Urothelium cell line (cell line): ENCODE measurements around the gene MIDN.

Experiments used
- DNase-seq: peaks from one replicate; pipeline ENCODE4 v3.0.0; 2011; ENCODE audit warnings: low spot score, mixed read lengths
- FAIRE-seq: peaks from 2 replicates; lab custom pipeline; 2011; peaks lifted over from hg19 to GRCh38; lab: Jason Lieb, UNC

The MIDN gene

DNA sequence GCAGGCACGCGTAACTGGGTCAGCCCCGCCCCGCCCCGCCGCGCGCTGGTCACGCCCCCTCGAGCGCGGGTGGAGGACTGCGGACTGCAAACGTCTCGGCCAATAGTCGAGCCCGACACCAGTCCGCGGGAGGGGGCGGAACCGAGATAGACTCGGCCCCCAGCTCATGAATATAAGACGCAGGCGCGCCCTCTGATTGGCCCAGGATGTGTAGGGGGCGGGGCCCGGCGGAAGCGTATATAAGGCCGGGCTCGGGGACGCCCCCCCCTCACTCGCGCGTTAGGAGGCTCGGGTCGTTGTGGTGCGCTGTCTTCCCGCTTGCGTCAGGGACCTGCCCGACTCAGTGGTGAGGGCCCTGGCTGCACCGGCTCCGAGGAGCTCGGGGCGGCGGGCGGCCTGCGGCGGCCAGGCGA, 20.7 kb downstream of the MIDN start, which contains the start of gene CIRBP:
Gene CIRBP, plus strand, starts transcription at position 268 of the 413 bp plus-strand sequence. CDS start 1,602 bp downstream, outside the sequence.
- peak; percentile 93 for DNase-seq
- no peak for FAIRE-seq

DNA sequence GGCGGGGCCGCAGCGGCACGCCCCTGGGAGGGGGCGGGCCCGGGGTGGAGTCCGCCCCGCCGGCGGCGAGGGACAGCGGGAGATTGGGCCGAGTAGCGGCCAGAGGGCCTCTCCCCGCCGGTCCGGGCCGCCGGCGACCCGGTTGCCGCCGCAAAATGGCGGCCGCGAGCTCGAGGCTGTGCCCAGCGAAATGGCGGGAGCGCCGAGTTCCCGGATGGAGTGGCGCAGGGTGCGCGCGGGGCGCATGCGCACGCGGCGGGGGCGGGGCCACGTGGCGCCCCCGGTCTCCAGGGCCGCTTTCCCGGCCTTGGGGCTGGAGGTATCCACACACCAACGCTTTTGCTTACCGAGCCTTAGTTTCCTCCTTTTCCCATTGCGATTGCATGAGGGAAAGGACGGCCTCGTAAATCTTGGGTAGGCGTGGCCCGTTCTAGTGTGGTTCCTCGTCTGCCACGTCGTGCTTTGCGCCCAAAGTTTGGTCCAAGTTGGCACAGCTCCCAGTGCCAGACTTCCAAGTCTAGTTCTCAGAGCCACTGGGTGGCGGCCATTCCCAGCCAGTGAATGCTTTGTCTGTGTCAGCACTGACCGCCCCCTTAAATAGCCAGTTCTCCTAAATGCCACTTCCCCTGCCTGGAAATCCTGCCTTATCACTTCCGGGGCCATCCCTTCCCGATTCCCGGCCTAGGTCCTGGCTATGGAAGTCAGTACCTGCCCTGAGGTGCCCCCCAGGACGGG, 21.3 kb downstream of the MIDN start:
- DNase-seq (peak; percentile 83), FAIRE-seq (no peak)

DNA sequence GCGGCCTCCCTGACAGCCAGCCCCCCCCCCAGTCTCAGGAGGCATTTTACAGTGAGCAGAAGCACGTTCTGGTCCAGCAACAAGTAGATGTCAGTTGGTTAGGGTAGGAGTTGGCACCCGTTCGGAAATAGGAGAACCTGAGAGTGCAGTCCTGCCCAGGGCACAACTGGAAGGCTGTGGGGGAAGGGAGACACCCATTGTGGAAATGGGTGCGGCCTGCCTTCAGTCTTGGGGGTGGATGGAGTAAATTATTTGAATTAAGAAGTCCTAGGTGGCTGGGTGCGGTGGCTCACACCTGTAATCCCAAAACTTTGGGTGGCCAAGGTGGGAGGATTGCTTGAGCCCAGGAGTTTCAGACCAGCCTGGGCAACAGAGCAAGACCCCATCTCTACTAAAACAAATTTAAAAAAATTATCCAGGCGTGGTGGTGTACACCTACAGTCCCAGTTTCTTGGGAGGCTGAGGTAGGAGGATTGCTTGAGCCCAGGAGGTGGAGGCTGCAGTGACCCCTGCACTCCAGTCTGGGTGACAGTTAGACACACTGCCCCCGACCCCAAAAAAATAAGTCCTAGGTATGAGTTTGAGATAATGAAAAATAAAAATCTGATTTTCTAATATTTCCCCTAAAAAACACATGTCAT, 21.9 kb downstream of the MIDN start:
- no peak for FAIRE-seq
- no peak for DNase-seq

DNA sequence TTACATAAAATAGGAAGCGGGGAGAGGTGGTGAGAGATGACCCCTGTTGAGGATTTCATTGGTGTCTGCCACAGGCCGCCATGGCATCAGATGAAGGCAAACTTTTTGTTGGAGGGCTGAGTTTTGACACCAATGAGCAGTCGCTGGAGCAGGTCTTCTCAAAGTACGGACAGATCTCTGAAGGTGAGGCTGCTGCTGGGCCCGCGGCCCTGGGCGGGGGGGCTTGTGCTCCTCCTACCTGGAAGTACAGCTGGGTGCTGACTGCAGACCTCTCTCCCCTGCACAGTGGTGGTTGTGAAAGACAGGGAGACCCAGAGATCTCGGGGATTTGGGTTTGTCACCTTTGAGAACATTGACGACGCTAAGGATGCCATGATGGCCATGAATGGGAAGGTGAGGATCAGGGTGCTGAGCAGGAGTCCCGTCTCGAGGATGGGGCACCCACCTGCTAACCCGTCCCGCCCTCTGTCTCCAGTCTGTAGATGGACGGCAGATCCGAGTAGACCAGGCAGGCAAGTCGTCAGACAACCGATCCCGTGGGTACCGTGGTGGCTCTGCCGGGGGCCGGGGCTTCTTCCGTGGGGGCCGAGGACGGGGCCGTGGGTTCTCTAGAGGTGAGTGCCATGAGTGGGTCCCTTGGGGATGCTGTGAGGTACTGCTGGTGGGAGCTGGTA, 22.6 kb downstream of the MIDN start:
- DNase-seq (no peak), FAIRE-seq (no peak)

DNA sequence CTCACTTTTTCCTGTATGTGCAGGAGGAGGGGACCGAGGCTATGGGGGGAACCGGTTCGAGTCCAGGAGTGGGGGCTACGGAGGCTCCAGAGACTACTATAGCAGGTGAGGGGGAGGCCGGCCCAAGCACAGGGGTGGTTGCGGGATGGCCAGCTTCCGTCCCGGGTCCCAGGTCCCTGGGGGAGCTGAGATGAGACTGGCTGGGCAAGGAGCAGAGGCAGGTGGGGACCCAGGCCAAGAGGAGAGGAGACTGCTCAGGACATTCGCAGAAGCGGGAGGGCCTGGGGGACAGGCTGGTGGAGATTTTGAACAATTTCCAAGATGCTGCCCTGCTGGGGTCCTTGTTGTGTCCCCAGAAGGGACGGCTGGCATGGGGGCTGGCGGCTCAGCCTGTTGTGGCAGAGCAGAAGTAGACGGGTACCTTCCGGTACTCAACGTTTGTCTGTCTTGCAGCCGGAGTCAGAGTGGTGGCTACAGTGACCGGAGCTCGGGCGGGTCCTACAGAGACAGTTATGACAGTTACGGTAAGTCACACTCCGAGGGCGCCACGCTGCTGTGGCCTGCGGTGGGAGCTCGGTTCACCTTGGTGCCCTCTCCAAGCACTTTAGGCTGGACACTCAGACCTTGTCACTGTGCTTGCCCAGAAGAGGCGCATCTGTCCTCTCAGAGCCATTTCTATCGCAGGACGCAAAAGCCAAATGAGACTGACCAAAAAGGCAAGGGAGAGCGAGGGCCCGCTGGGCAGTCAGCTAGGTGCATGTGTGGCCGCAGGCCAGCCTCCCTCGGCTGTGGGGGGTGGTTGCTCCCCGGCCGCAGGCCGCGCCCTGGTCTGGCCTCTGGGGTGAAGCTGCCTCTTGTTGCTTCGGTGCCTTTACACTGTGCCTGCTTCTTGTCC, 23.4 kb downstream of the MIDN start:
- no peak for FAIRE-seq
- no peak for DNase-seq

DNA sequence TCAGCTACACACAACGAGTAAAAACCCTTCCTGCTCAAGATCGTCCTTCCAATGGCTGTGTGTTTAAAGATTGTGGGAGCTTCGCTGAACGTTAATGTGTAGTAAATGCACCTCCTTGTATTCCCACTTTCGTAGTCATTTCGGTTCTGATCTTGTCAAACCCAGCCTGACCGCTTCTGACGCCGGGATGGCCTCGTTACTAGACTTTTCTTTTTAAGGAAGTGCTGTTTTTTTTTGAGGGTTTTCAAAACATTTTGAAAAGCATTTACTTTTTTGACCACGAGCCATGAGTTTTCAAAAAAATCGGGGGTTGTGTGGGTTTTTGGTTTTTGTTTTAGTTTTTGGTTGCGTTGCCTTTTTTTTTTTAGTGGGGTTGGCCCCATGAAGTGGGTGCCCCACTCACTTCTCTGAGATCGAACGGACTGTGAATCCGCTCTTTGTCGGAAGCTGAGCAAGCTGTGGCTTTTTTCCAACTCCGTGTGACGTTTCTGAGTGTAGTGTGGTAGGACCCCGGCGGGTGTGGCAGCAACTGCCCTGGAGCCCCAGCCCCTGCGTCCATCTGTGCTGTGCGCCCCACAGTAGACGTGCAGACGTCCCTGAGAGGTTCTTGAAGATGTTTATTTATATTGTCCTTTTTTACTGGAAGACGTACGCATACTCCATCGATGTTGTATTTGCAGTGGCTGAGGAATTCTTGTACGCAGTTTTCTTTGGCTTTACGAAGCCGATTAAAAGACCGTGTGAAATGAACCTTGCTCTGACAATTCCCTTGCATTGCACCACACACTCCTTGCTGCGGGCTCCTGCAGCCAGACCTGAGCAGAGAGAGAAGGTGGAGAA, 24.3 kb downstream of the MIDN start:
- no peak for DNase-seq
- FAIRE-seq = no peak

DNA sequence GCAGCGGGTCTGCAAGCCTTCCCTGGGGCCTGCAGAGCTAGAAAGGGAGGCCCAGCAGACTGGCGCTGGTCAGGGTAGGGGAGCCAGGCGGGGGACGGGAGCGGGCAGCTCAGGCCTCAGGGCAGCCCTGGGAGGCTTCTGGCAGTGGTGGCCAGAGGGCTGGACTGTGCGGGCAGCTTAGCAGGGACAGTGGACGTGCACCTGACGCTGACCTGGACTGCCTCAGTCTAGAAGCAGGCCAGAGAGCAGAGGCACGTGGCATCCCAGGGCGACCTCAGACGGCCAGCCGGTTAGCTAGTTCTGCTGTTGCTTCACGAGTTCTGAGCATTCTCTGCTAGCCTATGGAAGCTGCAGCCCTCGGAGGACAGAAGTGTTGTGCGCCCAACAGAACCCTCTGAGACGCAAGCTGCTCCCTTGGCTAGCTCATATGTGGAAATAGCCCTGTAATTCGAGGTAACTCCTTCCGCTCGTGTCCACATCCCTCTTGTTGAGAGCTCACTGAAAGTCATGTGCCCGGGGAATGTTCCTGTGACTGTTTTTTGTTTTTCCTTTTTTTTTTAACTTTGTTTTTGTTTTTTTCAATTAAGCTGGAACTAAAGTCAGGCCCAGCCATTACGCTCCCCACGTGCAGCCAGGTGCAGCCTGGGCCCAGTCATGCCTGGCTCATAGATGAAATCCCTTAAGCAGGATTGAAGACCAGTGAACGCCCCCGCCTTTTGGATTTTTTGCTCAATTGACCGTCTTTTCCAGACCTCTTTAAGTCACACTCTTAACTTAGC, 25.1 kb downstream of the MIDN start:
- no peak for FAIRE-seq
- no peak for DNase-seq

DNA sequence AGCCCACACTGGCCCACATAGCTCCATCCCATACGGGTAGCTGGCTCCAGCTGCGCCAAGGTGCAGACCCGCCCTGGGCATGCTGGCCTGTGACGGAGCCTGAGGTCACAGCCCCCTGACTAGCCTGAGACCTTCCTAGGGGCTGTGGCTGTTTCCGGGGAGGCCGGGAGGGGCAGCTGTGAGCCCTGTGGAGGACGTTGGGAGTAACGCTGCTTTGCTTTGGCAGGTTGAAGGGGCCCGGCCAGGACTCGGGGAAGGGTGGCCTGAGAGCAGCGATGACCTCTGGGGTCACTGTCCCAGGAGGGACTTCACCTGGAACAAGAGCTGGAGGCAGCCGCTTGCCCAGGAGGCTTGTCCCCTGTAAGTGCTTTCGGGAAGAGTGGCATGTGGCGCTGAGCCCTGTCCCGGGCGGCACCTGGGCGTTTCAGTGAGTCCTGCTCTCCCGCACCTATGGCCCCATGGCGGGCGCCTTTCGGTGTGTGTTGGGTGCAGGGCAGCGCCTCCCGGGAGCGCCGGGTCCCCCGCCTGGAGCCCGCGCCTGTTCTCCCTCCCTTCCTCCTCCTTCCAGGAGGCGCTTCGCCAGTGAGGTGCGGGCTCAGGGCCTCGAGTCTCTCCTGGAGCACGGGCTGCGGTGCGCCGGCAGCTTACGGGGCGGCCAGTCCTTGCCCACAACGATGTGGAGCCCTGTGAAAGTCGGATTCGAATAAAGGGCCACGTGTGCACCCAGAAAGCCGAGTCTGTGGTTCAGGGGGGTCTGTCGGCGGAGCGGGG, 25.9 kb downstream of the MIDN start:
- no peak for FAIRE-seq
- DNase-seq = no peak

DNA sequence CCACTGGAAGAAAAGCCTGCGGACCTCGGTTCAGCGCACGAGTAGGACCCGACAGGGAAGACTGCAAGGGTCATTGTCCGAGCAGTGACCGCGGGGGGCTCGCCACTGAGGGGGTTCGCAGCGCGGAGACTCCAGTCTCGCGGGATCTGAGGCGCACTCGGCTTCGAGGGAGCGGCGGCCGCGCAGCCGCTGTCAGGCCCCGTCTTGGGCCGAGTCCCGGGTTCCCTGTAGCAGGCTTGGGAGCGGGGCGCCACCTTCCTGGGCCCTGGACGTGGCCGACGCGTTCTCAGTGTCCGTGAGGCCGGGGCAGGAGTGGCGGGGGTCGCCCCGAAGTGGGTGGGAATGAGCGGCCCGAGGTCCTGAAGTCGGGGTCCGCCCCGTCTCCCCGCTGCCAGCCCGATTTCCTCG, 26.5 kb downstream of the MIDN start:
- DNase-seq (no peak), FAIRE-seq (no peak)

DNA sequence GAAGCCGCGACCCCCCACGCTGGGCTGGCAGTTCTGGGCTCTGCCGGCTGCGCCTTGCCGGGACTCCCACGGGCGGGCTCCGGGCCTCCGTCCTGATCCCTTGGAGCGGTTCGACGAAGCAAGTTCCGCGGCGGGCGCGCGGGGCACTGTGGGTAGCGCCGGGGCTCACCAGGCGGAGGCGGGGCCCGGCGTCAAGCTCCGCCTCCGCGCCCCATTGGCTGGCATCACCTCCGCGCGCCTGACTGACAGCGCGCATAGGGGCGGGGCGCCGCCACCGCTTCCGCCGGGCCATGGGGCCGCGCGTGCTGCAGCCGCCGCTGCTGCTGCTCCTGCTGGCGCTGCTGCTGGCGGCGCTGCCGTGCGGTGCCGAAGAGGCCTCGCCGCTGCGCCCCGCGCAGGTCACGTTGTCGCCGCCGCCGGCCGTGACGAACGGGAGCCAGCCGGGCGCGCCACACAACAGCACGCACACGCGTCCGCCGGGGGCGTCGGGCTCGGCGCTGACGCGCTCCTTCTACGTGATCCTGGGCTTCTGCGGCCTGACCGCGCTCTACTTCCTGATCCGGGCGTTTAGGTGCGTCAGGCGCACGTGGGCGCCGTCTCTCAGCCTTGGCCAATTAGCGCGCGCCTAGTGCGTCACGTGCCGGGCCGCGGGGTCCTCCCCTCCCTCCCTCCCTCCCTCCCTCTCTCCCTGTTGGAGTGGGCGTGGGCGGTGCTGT, 27.0 kb downstream of the MIDN start, which contains the start of gene FAM174C:
Gene FAM174C, plus strand, starts transcription at position 271 of the 716 bp plus-strand sequence. Its CDS starts 20 bp downstream, at position 291.
- FAIRE-seq = no peak
- DNase-seq = peak; percentile 73

DNA sequence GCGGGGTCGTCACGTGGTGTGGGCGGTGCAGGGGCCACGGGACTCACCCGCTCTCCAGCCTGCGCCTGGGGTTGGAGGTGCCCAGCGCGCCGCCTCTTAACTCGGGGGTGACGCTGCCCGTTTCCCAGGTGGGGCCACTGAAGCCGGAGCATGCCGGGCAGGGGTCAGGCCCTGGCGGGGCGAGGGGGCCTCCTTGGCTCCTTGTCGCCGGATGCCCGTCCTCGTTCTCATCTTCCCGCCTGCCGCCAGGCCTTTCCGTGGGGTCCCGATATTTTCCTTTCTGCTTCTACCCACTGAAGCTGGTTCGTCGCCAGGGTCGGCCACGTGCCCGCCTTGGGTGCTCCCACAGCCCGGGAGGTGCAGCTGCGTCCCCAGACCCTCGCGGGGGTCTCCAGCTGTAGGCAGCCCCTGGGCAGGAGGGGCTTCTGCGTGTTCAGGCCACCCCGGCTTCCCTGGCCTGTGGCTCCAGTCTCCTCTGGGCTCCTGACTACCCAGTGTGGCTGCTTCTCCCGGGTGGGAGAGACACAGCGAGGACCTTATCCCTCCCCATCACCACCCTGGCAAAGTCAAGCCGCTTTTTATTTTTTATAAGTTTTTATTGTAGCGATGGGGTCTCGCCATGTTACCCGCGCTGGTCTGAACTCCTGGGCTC, 27.7 kb downstream of the MIDN start:
- no peak for FAIRE-seq
- DNase-seq = no peak

DNA sequence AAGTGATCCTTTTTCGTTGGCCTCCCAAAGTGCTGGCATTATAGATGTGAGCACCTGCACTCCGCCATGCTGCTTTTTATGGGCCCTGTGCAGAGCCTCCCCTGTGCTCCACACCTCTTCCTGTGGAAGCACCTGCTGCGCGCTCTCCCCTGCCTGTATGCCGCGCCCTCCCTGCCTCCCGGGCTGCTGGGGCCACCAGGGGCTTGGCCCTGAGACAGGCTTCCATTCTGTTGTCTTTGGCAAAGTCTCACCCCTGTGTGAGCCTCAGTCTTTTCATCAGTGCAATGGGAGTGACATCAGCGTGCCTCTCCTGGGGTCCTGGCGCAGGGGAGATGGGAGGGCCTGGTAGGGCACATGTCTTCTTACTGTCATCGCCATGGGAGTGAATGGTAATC, 28.2 kb downstream of the MIDN start:
- DNase-seq = no peak

DNA sequence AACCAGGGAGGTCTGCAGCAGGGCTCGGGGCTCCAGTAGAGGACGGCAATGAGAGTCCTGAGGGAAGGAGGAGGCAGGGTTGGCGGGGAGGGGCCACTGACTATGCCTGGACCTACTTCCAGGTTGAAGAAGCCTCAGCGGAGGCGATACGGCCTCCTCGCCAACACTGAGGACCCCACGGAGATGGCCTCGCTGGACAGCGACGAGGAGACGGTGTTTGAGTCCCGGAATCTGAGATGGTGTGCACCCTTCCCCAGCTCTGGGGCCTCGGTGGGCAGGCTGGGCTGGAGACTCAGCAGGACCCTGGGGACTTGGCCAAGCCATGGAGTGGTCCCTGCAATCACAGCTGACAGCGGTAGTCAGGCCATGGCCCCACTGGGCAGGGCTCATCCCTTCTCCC, 28.7 kb downstream of the MIDN start:
- no peak for FAIRE-seq
- DNase-seq = no peak

More for the DNA sequence above, 28.2 kb downstream of the MIDN start:
- no peak for FAIRE-seq

DNA sequence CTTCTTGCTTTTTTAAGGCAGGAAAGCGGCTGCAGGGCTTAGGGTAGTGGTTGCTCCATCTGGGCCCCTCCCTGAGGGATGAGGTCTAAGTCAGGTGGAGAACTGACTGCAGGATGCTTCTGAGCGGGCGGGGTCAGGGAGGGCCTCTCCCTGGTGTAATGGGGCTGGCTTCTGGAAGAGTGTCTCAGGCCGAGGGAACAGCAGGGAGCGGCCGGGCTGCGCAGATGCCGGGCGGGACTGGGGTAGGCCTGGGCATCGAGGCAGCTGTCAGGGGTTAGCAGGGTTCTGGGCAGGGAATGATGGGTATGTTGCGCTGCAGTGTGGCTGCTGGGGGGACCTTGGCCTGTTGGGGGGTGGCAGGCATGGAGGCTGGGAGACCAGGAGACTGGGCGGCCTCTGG, 29.7 kb downstream of the MIDN start:
- no peak for DNase-seq
- no peak for FAIRE-seq

DNA sequence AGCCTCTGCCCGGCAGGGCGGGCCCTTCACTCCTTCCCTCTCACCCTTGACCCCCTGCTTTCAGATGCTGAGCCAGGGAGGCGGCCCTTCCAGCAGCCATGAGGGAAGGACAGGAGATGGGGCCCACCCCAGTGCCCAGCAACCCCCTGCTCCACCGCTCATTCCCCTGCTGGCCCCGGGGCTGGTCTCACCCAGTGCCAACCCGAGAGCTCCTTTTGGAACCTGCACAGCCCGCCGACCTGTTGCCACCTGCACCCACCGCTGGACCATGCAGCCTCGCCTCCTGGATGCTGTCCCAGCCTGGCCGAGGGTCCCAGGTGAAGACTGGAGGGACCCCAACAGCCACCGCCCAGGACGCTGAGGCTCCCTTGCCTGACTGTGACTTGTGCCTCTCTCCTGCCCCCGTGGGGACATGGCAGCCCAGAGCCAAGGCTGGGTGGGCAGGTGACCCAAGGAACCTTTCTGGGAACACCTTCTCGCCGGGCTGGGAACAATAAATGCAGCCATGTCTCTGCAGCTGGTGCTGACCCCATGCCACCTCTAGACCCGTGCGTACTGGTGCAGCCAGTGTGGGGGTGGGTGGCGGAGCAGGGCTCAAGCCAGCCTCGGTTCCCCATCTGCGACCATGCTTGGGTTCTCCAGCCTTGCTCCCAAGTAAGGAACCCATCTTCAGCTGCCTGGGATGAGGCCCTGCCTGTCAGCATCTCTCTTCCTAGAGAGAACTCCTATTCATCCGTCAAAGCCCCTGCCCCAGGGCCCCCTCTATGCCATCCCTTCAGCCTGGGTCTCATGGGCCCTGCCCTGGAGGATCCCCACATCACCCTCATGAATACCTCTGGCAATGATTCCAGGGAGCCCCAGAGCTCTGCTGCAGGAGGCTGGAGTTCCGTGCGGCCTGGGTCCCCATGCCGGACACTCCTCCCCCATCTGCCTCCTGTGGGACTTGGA, 30.6 kb downstream of the MIDN start:
- DNase-seq (no peak), FAIRE-seq (no peak)

DNA sequence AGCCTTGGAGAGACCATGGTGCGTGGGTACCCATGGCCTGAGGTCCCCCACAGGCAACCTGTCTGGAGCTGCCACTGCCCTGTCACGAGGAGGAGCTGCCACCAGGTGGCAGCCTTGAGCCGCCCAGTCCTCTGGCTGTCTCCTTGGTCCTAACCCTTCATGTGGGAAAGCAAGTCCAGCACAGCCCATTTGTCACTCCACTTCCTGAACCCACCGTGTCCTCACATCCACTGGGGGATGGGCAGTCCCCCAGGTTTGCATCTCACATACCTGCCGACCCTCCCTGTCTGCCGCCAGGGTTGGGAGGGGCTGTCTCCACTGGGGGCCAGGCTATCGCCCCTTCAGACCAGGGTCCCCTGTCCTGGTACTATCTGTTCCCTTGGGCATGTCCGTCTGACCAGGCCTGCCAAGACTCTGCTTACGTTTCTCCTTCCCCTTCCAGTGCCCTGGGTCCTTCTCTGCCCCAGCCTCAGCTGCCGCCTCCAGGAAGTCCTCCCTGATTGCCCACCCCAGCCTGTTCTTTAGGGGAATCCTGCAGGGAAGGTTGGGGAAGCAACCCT, 31.5 kb downstream of the MIDN start:
- DNase-seq (peak; percentile 71), FAIRE-seq (no peak)
